Measurements from ENCODE around the gene LBHD2. TPM values are rescaled to one million over a fixed set of nuclear protein-coding genes. Genes with fewer than 3 reads are reported as not detected.
"Not testable (repeated sequence)": the region's sequence is repeated elsewhere in the genome, so short reads cannot be mapped to it uniquely, and the experiment has no call there.

LBHD2 gene
- polyA plus RNA-seq (2013, experiment 1 of 2; ENCODE audit: insufficient read length), result not detected
- not detected for polyA plus RNA-seq (2013, experiment 2 of 2; ENCODE audit: insufficient read length)

GRCh38 chr14:103084021-103084919 is at the start of gene LBHD2:
Gene LBHD2, plus strand, starts transcription at chr14:103084210. Its CDS starts 1,803 bp downstream, at chr14:103086013.
- no peak for DNase-seq

DNA sequence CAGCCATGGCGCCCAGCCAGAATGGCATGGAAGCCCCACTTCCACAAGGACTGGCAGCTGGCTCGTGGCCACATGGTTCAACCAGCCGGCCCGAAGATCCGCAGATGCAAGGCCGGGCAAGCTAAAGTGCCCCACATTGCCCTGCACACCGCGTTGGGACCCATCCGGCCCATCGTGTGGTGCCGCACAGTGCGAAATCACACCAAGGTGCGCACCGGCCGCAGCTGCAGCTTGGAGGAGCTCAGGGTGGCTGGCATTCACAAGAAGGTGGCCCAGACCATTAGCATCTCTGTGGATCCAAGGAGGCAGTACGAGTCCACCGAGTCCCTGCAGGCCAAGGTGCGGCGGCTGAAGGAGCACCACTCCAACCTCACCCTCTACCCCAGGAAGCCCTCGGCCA is 42.5 kb upstream of the LBHD2 start:
- no peak for DNase-seq

GRCh38 chr14:103043257-103044015 is 40.6 kb upstream of the LBHD2 start:
- DNase-seq, result no peak

- DNase-seq, result no peak
Observed at GRCh38 chr14:103045371-103045869, 38.6 kb upstream of the LBHD2 start.

- not testable (repeated sequence) for DNase-seq
Observed at GRCh38 chr14:103047453-103047852, 36.6 kb upstream of the LBHD2 start.

DNA sequence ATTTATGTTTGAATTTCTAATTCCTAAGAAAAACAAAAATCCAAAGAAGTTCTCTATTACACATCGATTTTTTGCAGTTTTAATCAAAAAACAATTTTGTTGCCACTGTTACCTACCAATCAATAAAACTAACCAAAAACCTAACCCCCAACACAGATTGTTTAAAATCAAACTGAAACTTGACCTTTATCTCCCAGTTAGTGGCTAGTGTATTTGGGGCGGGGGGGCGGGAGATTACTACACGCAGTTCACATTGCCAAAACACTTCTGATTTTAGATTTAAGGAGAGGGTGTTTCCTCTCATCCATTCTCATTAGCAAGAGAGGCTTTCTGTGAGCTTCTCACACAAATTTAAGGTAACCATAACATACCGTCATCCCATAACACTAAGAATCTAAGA is 33.1 kb upstream of the LBHD2 start:
- no peak for DNase-seq

- no peak for DNase-seq
Observed at GRCh38 chr14:103052407-103052806, 31.6 kb upstream of the LBHD2 start.

GRCh38 chr14:103055695-103056094 is 28.3 kb upstream of the LBHD2 start:
- no peak for DNase-seq

DNA sequence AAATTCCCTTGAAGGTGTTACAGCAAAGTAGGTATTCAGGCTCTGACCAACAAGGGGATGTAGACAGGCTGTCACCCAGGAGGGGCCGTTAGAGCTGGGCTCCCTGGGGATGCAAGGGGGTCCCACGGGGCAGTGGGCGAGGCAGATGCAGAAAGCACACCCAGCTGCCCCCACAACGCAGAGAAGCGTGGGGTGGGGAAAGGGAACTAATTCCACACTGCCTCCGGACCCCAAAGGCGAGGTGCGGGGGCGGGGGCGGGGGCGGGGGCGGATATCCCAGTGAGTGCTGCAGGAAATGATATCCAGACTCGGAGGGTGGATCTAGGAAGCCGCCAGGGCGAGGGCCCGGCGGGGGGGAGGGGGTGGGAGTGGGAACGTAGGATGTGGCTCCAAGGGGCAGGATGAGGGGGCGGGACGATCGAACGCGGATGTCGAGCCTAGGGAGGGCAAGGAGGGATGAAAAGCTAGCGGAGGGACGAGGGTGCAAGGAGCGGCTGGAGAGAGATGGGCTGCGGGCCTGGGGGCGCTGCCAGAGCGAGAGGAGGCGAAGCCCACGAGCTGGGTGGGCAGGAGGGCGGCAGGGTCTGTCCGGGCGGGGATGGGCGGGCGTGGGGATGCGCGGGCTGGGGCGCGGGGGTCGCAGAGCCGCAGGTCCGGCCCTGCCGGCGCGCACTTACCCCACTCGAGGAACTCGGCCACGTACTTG is 27.5 kb upstream of the LBHD2 start:
- DNase-seq, result peak; percentile 78

DNA sequence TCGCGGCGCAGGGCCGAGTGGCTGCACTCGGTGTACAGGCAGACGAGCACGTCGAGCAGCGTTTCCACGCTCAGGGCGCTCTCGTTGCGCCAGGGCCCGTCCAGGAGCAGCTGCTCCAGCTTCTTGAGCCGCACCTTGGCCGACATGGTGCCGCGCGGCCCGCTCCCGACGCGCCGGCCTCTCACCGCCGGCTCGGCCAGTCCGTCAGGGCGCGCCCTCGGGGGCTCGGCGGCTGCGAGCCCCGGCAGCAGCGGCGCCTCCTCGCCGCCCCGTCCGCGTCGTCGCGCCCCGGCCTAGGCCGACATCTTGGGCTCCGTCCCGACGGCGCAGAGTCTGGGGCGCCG is 27.0 kb upstream of the LBHD2 start:
- no peak for DNase-seq

DNA sequence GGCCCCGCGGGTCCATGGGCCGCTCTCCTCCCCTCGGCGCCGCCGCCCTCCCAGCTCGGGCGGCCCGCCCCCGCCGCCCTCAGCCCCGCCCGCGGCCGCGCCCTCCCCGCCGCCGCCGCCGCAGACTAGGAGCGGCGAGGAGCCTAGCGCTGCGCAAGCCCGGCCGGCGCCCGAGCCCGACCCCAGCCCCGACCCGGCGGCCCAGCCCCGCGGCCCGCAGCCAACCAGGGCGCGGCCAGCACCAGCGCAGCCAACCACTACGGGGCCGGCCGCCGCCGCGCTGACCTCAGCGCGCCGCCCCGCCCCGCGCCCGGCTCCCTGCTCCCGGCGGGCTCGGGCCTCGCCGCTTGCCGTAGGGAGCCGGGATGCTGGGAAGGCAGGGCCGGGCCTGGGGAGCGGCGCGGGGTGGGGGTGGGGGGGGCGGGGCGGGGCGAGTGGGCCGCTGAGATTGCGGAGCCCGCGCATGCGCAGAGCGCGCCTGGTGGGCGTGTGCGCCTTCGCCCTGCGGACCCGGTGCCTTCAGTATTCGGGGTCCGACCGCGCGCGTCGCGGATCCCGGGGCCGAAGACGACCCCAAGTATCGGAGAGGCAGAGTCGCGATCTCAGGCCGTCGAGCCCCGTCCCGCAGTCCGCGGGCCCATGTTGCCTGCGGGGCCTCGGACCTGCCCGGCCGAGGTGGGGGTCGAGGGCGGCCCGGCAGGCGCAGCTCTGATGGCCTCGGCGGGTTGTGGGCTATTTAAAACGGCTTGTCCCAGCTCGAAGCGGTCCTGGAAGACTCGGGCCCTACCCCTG is 26.4 kb upstream of the LBHD2 start, which contains the start of gene CDC42BPB:
CDC42BPB (minus strand) TSS at position 178 of the 792 bp plus-strand sequence. CDS start 376 bp downstream, outside the sequence.
- peak; percentile 96 for DNase-seq

DNA sequence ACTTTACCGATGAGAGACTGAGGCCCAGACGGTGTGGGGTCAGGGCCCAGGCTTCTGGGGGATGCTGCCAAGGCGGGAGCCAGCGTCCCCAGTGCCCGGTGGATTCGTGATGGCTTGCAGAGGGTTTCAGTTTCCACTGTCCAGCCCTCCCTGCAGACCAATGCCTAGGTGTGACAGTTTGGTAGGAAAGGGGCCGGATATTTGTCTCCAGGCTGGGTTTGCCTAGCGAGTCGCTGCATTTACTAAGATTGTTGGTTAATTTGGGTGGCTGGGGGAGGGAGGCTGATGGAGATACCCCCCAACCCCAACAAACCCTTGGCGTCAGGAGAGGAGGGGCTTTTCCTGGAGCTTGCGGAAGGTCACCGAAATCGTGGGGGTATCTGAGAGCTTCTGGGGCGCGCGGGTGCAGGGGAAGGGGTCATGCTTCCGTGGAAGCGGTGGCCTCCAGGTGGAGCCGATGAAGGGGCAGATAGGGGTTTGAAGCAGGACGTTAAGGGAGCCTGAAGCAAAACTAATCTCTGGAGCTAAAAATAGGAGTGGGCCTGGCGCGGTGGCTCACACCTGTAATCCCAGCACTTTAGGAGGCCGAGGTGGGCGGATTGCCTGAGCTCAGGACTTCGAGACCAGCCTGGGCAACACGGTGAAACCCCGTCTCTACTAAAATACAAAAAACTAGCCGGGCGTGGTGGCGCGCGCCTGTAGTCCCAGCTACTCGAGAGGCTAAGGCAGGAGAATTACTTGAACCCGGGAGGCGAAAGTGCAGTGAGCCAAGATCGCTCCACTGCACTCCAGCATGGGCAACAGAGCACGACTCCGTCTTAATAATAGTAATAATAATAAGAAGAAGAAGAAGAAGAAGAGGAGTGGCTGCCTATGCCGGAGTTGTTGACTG is 25.6 kb upstream of the LBHD2 start:
- no peak for DNase-seq

DNA sequence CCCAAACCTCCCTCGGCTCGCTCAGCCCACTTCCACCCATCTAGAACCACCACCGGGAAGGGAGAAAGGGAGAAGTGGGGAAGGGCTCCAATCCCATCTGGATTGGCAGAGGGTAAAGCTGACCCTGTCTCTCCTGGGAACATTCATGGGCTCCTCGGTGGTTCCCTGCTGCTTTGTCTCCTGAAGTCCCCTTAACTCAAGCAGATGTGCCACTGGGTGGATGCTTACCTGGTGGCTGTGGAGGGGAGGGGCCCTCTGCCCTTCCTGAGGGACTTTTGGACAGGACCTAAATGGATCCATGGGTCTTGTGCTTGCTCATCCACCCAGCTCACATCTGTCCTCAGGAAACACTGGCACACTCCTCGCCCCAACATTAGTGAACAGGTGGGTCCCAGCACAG is 24.5 kb upstream of the LBHD2 start:
- DNase-seq, result no peak

DNA sequence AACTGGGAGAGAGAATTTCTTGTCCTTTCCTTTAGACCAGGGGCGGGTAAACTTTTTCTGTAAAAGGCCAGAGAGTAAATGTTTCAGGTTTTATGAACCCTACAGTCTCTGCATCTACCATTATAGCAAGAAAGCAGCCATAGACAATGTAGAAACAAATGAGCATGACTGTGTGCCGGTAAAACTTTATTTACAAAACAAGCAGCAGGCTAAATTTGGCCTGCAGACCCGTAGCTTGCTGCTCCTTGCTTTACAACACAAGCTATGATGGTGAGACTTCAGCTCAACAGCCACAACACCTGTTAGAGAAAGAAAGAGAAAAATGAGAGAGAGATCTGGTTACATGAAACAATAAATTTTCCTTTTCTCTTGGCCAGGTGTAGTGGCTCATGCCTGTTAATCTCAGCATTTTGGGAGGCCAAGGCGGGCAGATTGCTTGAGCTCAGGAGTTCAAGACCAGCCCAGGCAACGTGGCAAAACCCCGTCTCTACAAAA is 22.5 kb upstream of the LBHD2 start:
- no peak for DNase-seq

DNA sequence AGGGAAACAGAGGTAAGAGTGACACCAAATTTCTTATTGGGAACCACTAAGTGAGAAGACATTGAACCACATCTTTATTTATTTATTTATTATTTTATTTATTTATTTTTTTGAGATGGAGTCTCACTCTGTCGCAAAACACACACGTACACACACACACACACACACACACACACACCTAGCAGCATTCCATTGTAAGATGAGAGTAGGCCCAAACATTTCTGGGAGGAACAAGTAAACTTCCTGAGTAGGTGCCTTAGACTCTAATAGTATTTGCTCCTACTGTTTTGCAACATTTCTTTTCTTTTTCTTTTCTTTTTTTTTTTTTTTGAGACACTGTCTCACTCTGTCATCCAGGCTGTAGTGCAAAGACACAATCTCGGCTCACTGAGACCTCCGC is 19.6 kb upstream of the LBHD2 start:
- DNase-seq, result no peak

DNA sequence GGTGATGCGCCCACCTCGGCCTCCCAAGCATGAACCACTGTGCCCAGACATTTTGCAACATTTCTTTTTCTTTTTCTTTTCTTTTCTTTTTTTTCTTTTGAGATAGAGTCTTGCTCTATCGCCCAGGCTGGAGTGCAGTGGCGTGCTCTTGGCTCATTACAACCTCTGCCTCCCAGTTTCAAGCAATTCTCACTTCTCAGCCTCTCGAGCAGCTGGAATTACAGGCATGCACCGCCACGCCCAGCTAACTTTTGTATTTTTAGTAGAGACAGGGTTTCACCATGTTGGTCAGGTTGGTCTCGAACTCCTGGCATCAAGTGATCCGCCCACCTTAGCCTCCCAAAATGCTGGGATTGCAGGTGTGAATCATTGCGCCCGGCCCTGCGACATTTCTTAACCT is 19.0 kb upstream of the LBHD2 start:
- DNase-seq, result no peak

DNA sequence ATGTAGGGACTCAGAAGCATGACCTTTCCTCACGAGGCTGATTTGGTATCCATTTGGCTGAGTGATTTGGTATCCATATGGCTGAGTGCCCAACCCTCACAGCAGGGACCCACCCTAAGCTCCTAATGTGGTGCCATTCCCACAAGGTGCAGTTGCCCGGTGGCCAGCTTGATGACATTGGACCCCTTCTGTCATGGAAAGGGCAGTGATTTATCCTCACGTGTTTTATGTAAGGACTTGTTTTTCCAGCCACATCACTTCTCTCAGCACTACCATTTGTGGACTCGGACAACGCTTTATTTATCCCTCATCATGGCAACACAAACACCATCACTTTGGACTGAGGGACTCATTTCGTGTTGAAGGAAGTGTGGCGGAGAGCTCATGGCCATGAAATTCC is 18.1 kb upstream of the LBHD2 start:
- DNase-seq, result no peak

- DNase-seq, result no peak
Observed at GRCh38 chr14:103066399-103066798, 17.6 kb upstream of the LBHD2 start.

DNA sequence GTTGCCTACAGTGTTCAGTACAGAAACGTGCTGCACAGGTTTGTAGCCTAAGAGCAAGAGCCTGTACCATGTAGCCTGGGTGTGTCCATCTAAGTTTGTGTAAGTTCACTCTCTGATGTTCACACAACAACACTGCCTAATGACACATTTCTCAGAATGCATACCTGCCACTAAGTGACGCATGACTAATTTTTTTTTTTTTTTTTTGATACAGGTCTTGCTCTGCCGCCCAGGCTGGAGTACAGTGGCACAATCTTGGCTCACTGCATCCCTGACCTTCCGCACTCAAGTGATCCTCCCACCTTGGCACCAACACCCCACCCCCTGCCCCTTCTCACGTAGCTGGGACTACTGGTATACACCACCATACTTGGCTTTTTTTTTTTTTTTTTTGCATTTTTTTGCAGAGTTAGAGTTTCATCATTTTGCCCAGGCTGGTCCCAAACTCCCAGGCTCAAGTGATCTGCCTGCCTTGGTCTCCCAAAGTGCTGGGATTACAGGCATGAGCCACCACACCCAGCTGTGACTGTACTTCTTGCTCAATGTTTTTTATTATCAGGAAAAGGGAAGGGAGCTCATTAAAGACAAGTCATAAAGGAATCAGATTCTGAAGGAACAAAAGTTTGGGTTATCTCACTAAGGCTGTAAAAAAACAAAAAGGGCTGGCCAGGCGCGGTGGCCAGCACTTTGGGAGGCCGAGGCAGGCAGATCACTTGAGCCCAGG is 16.6 kb upstream of the LBHD2 start:
- peak; percentile 44 for DNase-seq

Data from fibroblast of skin of scalp (primary cell).